ENCODE data around the gene POLH.
"Not testable (repeated sequence)": the region's sequence is repeated elsewhere in the genome, so short reads cannot be mapped to it uniquely, and the experiment has no call there.

The POLH gene

GRCh38 chr6:43575772-43576551 is at the start of gene POLH, which contains the start of gene XPO5:
Gene POLH, plus strand, starts transcription at chr6:43576185. Its CDS starts 6,135 bp downstream, at chr6:43582320.
Gene XPO5, minus strand, starts transcription at chr6:43576038. Its CDS starts 174 bp downstream, at chr6:43575864.
- peak; percentile 93 for DNase-seq

- DNase-seq = no peak
These were observed 43.8 kb upstream of the POLH start for GRCh38 chr6:43532201-43532600.

GRCh38 chr6:43538986-43539385 is 37.0 kb upstream of the POLH start:
- not testable (repeated sequence) for DNase-seq

GRCh38 chr6:43539409-43539808 is 36.6 kb upstream of the POLH start:
- DNase-seq = not testable (repeated sequence)

GRCh38 chr6:43540507-43540906 is 35.5 kb upstream of the POLH start:
- DNase-seq = no peak

- DNase-seq = no peak
These were observed 34.1 kb upstream of the POLH start for GRCh38 chr6:43541774-43542471.

GRCh38 chr6:43544461-43544860 is 31.5 kb upstream of the POLH start:
- no peak for DNase-seq

- no peak for DNase-seq
These were observed 28.8 kb upstream of the POLH start for GRCh38 chr6:43547222-43547621.

- not testable (repeated sequence) for DNase-seq
These were observed 18.4 kb upstream of the POLH start for GRCh38 chr6:43557620-43558019.

- DNase-seq = no peak
These were observed 16.7 kb upstream of the POLH start for GRCh38 chr6:43559328-43559727.

- peak; percentile 66 for DNase-seq
These were observed 5.0 kb upstream of the POLH start for GRCh38 chr6:43570876-43571441.

- DNase-seq = no peak
These were observed 4.0 kb upstream of the POLH start for GRCh38 chr6:43572015-43572414.

- DNase-seq = peak; percentile 26
These were observed 747 bp upstream of the POLH start for GRCh38 chr6:43575105-43575771.

GRCh38 chr6:43578748-43579147 is 2.8 kb downstream of the POLH start:
- DNase-seq = no peak

GRCh38 chr6:43579171-43579570 is 3.2 kb downstream of the POLH start:
- DNase-seq = no peak

- no peak for DNase-seq
These were observed 6.9 kb downstream of the POLH start for GRCh38 chr6:43582911-43583310.

- DNase-seq = peak; percentile 57
These were observed 9.0 kb downstream of the POLH start for GRCh38 chr6:43584892-43585570.

GRCh38 chr6:43588194-43588593 is 12.2 kb downstream of the POLH start:
- no peak for DNase-seq

GRCh38 chr6:43589564-43589963 is 13.6 kb downstream of the POLH start:
- not testable (repeated sequence) for DNase-seq

GRCh38 chr6:43593938-43594337 is 18.0 kb downstream of the POLH start:
- DNase-seq = no peak

GRCh38 chr6:43600595-43600994 is 24.6 kb downstream of the POLH start:
- no peak for DNase-seq

GRCh38 chr6:43604174-43604573 is 28.2 kb downstream of the POLH start:
- peak; percentile 88 for DNase-seq

GRCh38 chr6:43606019-43606418 is 30.0 kb downstream of the POLH start:
- no peak for DNase-seq

Measured in HCEC 1CT (cell line).